Measurements from ENCODE around the gene ZNF598. TPM values are rescaled to one million over a fixed set of nuclear protein-coding genes. Genes with fewer than 3 reads are reported as not detected.
A peak's percentile ranks its signal among the peaks of the same experiment; 100 is the strongest.

The ZNF598 gene
- total and polyA plus RNA-seq, 4 donors = 2.7 to 28.4 (median 16.2) TPM

DNA sequence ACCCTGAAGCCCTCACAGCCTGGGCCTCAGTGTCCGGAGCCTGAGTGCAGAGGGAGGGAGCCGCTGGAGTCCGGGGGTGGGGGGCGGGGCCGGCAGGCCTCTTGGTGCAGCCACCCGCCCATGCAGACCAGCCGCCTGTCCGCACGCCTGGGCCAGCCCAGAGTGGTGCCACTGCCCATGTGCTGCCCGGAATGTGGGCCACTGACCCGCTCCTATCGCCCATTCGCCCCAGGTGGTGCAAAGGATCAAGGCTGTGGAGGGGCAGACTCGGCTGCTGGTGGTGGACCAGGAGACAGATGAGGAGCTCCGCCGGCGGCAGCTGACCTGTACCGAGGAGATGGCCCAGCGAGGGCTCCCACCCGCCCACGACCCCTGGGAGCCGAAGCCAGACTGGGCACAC is 19.7 kb upstream of the ZNF598 start:
- no peak for DNase-seq (ENCODE audit: low spot score)
- 27% methylated on average over 22 of the region's 22 CpGs for WGBS
- TF ChIP-seq GABPA (IDR thresholded peaks at IDR 0.05 in 1 of 2, conservative IDR thresholded peaks at IDR 0.05 in 1 of 2) (no peak), CTCF (IDR thresholded peaks at IDR 0.05; ENCODE audit: low read depth, low read length, missing input control) (no peak), TAF1 (conservative IDR thresholded peaks at IDR 0.05) (no peak), HNF4A (conservative IDR thresholded peaks at IDR 0.05) (peak; percentile 54 to 76), SP1 (IDR thresholded peaks at IDR 0.05) (no peak), RXRA (IDR thresholded peaks at IDR 0.05) (peak in 1 of 2 donors; percentile 67), JUND (IDR thresholded peaks at IDR 0.05) (no peak), HNF4G (IDR thresholded peaks at IDR 0.05) (no peak), FOXA2 (IDR thresholded peaks at IDR 0.05) (no peak), RAD21 (IDR thresholded peaks at IDR 0.05) (no peak), NR2F2 (IDR thresholded peaks at IDR 0.05) (no peak), EGR1 (IDR thresholded peaks at IDR 0.05; ENCODE audit: low read depth in 2 of 2) (peak; percentile 35 to 82), YY1 (IDR thresholded peaks at IDR 0.05) (peak; percentile 50), FOXA1 (IDR thresholded peaks at IDR 0.05) (no peak)
- TF ChIP-seq, protein P1, sequence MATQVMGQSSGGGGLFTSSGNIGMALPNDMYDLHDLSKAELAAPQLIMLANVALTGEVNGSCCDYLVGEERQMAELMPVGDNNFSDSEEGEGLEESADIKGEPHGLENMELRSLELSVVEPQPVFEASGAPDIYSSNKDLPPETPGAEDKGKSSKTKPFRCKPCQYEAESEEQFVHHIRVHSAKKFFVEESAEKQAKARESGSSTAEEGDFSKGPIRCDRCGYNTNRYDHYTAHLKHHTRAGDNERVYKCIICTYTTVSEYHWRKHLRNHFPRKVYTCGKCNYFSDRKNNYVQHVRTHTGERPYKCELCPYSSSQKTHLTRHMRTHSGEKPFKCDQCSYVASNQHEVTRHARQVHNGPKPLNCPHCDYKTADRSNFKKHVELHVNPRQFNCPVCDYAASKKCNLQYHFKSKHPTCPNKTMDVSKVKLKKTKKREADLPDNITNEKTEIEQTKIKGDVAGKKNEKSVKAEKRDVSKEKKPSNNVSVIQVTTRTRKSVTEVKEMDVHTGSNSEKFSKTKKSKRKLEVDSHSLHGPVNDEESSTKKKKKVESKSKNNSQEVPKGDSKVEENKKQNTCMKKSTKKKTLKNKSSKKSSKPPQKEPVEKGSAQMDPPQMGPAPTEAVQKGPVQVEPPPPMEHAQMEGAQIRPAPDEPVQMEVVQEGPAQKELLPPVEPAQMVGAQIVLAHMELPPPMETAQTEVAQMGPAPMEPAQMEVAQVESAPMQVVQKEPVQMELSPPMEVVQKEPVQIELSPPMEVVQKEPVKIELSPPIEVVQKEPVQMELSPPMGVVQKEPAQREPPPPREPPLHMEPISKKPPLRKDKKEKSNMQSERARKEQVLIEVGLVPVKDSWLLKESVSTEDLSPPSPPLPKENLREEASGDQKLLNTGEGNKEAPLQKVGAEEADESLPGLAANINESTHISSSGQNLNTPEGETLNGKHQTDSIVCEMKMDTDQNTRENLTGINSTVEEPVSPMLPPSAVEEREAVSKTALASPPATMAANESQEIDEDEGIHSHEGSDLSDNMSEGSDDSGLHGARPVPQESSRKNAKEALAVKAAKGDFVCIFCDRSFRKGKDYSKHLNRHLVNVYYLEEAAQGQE (IDR thresholded peaks at IDR 0.05) = no peak
- TF ChIP-seq, protein P2, sequence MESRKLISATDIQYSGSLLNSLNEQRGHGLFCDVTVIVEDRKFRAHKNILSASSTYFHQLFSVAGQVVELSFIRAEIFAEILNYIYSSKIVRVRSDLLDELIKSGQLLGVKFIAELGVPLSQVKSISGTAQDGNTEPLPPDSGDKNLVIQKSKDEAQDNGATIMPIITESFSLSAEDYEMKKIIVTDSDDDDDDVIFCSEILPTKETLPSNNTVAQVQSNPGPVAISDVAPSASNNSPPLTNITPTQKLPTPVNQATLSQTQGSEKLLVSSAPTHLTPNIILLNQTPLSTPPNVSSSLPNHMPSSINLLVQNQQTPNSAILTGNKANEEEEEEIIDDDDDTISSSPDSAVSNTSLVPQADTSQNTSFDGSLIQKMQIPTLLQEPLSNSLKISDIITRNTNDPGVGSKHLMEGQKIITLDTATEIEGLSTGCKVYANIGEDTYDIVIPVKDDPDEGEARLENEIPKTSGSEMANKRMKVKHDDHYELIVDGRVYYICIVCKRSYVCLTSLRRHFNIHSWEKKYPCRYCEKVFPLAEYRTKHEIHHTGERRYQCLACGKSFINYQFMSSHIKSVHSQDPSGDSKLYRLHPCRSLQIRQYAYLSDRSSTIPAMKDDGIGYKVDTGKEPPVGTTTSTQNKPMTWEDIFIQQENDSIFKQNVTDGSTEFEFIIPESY (IDR thresholded peaks at IDR 0.05) = no peak
- TF ChIP-seq, protein P3, sequence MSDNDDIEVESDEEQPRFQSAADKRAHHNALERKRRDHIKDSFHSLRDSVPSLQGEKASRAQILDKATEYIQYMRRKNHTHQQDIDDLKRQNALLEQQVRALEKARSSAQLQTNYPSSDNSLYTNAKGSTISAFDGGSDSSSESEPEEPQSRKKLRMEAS (IDR thresholded peaks at IDR 0.05) = peak; percentile 20
- TF ChIP-seq, protein P4, sequence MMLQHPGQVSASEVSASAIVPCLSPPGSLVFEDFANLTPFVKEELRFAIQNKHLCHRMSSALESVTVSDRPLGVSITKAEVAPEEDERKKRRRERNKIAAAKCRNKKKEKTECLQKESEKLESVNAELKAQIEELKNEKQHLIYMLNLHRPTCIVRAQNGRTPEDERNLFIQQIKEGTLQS (IDR thresholded peaks at IDR 0.05) = no peak

More for the DNA sequence above, 19.7 kb upstream of the ZNF598 start:
- peaks cover 24 to 82% (median 65%) of the 10 kb centered on the region in 4 donors for H3K4me1 ChIP-seq (ENCODE audit: control insufficient read depth in 4 of 4, insufficient read depth in 4 of 4, low read length in 3 of 4)
- H3K36me3 ChIP-seq (ENCODE audit: control insufficient read depth in 4 of 4, insufficient read depth in 3 of 4, low read depth in 1 of 4, low read length in 3 of 4) = no peaks in the 10 kb centered on the region
- peak overlapping the region; percentile 68 to 84 for H3K27ac ChIP-seq (ENCODE audit: low read depth in 1 of 2, low read length in 2 of 2)
- H3K9me3 ChIP-seq (ENCODE audit: control insufficient read depth in 4 of 4, low read length in 3 of 4) = no peaks in the 10 kb centered on the region
- H3K4me3 ChIP-seq (ENCODE audit: low read depth in 1 of 3, low read length in 3 of 3) = peak overlapping the region; percentile 41 to 99 (median 47)
- H3K27me3 ChIP-seq (ENCODE audit: control insufficient read depth in 4 of 4, insufficient read depth in 4 of 4, low read length in 3 of 4) = no peaks in the 10 kb centered on the region
- peak overlapping the region; percentile 75 to 94 for H3K9ac ChIP-seq (ENCODE audit: low read depth in 1 of 2, low read length in 2 of 2)
